Hypothalamus (tissue), 51 donors: ENCODE measurements around the gene NUP88.
A peak's percentile ranks its signal among the peaks of the same experiment; 100 is the strongest.
"Not testable (repeated sequence)": the region's sequence is repeated elsewhere in the genome, so short reads cannot be mapped to it uniquely, and the experiment has no call there.

ENCODE experiments used
- DNase-seq, 51 donors: peaks; one replicate each; lab custom pipeline; 2025; lab: John Stamatoyannopoulos, UW

Gene NUP88

GRCh38 chr17:5419356-5419958 is at the start of gene NUP88:
TSS of gene NUP88 (minus strand) at chr17:5419662. CDS start at chr17:5419650, 12 bp downstream.
- peak; percentile 84 to 99 (median 96) for DNase-seq

GRCh38 chr17:5468075-5468473 is 48.6 kb upstream of the NUP88 start:
- peak in 4 of 51 donors; percentile 13 to 56 (median 33) for DNase-seq

GRCh38 chr17:5467416-5467815 is 48.0 kb upstream of the NUP88 start:
- no peak for DNase-seq

GRCh38 chr17:5466295-5466694 is 46.8 kb upstream of the NUP88 start:
- DNase-seq: no peak

- DNase-seq: no peak
These were observed 45.5 kb upstream of the NUP88 start for GRCh38 chr17:5464717-5465507.

DNA sequence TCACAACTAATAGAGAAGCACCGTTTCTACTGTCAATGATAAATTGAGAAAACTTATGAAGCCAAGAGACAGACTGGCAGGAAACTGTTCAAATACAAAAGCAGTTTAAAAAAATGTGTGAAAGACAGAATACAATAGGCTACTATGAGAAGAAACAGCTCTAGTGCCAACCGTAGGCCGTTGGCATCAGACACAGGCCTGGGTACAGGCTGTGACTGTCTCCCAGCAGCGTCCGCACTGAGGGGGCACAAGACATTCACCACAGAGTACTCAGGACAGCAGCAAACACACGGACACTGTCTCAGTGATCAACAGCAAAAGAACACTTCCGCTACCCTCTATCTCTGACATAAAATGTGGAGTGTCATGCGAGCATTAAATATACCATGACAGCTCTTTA is 27.3 kb upstream of the NUP88 start:
- DNase-seq: peak in 43 of 51 donors; percentile 2 to 94 (median 67)

DNA sequence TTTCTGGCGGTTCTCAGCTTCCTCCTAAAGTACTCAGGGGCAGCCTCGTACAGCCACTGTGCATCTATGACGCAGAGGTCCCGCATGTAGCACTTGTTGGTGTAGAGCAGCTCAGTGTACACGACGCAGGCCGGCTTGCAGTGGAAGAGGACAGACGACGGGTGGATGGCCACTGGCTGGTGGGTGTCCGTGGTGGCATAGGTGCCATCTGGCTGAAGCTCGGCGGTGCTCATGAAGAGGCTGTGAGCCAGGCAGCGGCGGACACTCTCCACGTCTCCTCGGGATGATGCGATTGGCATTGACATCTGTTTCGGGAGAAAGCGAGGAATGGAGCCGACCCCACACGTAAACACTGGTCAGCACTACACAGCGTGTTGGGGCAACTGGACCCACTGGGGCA is 24.7 kb upstream of the NUP88 start:
- no peak for DNase-seq

- DNase-seq: no peak
These were observed 24.3 kb upstream of the NUP88 start for GRCh38 chr17:5443728-5444127.

DNA sequence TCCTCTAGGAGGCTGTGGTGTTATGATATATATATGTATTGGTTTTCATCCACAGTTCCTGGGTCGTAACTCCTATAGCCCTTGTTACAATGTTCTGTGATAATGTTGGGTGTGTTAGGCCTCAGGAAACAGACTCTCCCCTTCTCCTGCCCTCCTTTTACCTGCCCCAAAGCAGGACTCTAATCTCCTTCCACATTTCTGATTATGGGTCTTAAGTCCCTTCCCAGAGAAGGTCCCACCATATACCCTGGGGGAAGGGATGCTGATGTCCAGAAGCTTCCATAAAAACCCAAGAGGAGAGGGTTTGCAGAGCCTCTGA is 19.9 kb upstream of the NUP88 start:
- DNase-seq: no peak

DNA sequence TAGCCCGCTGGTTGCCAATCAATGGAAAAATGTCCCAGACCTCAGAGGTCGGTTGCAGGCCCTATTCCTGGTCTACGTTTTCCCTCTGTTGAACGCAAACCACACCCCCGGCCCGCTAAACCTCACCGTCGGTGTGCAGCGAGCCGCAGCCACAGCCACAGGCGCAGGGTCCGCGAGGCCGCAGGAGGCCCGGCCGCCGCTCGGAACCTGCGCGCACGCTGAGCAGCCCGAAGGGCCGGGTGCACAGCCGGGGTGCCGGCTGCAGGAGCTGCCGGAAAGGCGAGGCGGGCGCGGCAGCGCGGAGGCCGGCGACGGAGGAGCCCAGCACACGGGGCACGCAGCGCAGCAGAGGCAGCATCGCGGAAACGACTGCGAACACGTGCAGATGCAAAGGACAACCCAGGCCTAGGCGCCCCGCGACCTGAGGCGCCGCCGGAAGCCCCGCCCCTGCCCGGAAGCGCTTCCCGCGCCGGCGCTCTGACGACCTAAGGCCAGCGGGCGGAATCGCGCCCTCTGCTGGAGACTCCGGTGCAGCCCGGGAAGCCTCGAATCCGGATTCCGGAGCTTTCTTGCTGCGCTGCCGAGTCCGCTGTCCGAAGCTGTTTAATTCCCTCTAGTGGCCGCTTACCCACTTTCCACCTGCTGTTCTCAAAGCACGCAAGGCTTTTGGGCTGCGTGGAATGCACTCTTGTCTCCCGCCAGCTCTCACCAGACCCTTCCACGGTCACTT is 19.4 kb upstream of the NUP88 start, which contains the start of gene C1QBP:
Gene C1QBP (minus strand): TSS at position 440 of the 730 bp plus-strand sequence. CDS start 82 bp downstream, at position 358.
- DNase-seq: peak; percentile 29 to 93 (median 81)

GRCh38 chr17:5437721-5438317 is 18.4 kb upstream of the NUP88 start:
- no peak for DNase-seq

GRCh38 chr17:5435781-5436315 is 16.4 kb upstream of the NUP88 start:
- peak in 15 of 51 donors; percentile 2 to 44 (median 12) for DNase-seq

DNA sequence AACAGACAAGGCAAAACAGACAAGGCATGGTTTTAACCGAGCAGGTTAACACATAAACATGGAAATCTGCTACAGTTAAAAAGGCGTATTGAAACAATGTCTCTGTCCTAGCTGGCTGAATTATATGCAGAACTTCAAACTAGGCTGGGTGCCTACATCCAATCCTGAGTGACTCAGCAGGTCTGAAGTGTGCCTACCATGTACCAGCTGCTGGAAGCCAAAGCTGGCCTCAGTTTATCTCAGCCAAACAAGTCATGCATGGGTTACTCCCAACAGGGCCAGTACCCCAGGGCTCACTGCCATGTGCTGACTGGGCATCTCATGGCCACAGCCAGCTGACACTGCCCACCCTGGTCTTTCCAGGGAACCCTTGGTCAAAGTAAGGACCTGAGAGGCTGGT is 15.5 kb upstream of the NUP88 start:
- peak in 2 of 51 donors; percentile 4 to 28 for DNase-seq

DNA sequence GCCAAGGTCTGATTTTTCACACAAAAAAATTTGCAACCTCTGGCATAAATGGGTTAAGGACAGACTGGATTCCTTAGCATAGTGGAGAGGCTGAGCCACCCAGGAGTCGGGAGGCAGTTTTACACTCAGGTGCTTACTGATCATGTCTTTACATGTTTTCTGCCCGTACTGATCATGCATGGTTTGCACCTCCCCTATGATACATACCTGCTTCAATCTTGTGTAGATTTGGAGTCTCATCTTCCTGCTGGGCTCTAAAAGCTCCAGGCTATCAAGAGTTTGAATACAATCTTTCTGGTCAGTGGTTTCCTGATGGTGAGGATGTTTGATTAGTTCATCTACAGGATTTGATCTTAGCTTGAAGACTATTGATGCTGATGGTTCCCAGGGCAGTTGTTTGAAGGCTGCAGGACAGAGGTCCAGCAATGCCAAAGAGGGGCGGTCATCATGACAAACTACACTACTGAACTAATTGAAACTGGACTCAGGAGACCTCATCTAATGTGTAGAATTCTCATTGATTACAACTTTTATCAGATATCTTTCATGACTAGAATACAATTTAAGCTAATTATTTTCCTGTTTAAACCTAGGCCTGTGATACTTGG is 12.6 kb upstream of the NUP88 start:
- no peak for DNase-seq

DNA sequence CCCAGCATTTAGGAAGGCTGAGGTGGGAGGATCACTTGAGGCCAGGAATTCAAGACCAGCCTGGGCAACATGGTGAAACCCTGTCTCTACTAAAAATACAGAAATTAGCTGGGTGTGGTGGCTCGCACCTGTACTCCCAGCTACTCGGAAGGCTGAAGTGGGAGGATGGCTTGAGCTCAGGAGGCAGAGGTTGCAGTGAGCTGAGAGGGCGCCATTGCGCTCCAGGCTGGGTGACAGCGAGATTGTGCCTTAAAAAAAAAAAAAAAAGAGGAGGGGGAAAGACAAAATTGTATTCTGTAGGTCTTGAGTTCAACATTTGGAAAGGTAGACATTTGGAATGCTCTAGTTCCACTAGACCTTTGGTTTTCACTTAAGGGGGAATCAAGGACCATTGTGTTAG is 11.8 kb upstream of the NUP88 start:
- DNase-seq: not testable (repeated sequence)

DNA sequence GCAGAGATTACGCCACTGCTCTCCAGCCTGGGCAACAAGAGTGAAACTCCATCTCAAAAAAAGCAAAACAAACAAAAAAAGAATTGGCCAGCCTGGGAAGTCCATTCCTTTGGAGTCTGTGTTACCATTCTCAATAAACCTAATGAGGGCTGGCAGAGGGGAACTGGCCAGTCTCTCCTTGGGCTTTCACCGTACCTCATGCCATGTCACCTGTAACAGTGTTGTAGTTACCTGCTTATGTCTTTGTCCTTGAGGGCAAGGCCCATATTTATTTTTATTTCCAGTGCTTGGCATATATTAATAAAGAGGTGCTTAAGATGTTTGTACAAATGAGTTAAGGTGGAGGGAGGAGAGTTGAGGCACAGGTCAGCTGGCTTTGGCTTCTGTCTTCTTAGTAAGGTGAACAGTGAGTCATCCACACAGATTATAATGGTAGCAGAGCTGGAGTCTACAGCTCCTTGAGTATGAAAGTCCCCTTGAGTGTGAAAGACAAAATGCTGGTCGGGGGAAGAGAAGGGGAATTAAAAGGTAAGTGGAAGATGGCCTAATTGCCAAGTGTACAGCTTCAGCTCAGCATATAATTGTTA is 11.0 kb upstream of the NUP88 start:
- no peak for DNase-seq

- DNase-seq: no peak
These were observed 9.9 kb upstream of the NUP88 start for GRCh38 chr17:5429191-5429887.

GRCh38 chr17:5425826-5426225 is 6.4 kb upstream of the NUP88 start:
- no peak for DNase-seq

GRCh38 chr17:5424909-5425308 is 5.4 kb upstream of the NUP88 start:
- no peak for DNase-seq
